Right cardiac atrium (tissue), 5 donors: ENCODE results near the gene FKBP14. TPM values are rescaled to one million over a fixed set of nuclear protein-coding genes. Genes with fewer than 3 reads are reported as not detected.
"Not testable (repeated sequence)": the region's sequence is repeated elsewhere in the genome, so short reads cannot be mapped to it uniquely, and the experiment has no call there.

Experiments
- ATAC-seq, 2 donors: fragments of 200-7000 bp; cut with Tn5 transposase; one replicate each; pipeline versions ENCODE4 v1.8.0 to v1.9.1; 2020; ENCODE audit warnings: moderate library complexity in 2 of 2, mild to moderate bottlenecking in 1 of 2
- DNase-seq, 3 donors: peaks; one replicate each; pipeline ENCODE4 v3.0.0-alpha.2; 2020
- H3K27ac ChIP-seq: one replicate; pipeline ENCODE4 v1.5.1; 2013; ENCODE audit warnings: mild to moderate bottlenecking, low read length, control low read depth, moderate library complexity
- H3K27me3 ChIP-seq: one replicate; pipeline ENCODE4 v1.6.1; 2013; ENCODE audit not compliant: control insufficient read depth, insufficient read depth
- H3K4me1 ChIP-seq: one replicate; pipeline ENCODE4 v1.6.1; 2013; ENCODE audit warnings: low read length; ENCODE audit not compliant: control insufficient read depth, insufficient read depth
- H3K4me3 ChIP-seq: one replicate; pipeline ENCODE4 v1.5.1; 2013; ENCODE audit warnings: low read length, control low read depth
- H3K9me3 ChIP-seq: one replicate; pipeline ENCODE4 v1.6.1; 2013; ENCODE audit warnings: low read length; ENCODE audit not compliant: control insufficient read depth
- WGBS: extraction: QIAGEN DNeasy Blood & Tissue Kit; methylation state at CpG from one replicate; pipeline ENCODE4 v1.1.7; 2013; 5-methylcytosine and 5-hydroxymethylcytosine counted together
- intact Hi-C, 4 donors: fragments of 100-400 bp; cut with DNase I; formaldehyde crosslinking; loops; one replicate each; pipeline versions ENCODE4 v1.11.0 to v1.14.0; 2022 to 2023
- polyA plus RNA-seq: library from polyadenylated mRNA; stranded (reverse); fragments of 200-250 nt; gene quantifications from one replicate; pipeline ENCODE4 v1.2.3, GENCODE V29; 2013
- total RNA-seq, 4 donors: library from RNA; stranded (reverse); fragmentation: NEBNext Ultra II Directional; extraction: Animal tissue kit (Norgen Biotek cat#: 25700); gene quantifications; one replicate each; pipeline ENCODE4 v1.2.1, GENCODE V29; 2021
- donor health status: healthy with polysubstance abuse.
- donor health status: DM: no; HTN: yes; CAD: no.
- donor health status: DM: no; HTN: no; CAD: no.
- donor health status: DM: no; HTN: yes; CAD: no; lungs with severe emphysema.
- donor health status: DM: yes; HTN: yes; CAD: no.

Gene FKBP14
- total and polyA plus RNA-seq, 5 donors, result 3.8 to 23.6 (median 13.7) TPM

DNA sequence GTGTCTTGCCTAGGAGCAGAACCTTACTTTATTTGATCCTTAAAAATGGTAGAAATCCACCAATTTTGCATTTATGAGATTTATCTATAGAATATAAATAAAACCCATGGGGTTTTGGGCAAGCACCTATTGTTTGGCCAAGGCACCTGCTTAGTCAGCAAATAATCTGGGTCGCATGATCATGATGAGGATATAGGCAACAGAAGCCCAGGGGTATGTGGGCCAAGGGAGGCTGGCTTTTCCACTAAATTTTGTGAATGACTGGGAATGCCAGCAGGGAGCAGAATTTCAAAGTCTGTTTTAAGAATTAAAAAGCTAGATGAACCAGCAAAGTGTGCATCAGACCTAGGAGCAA is 54.2 kb downstream of the FKBP14 start:
- ATAC-seq (no peak), DNase-seq (no peak)
- Histone ChIP-seq H3K4me3 (no peak overlapping the region), H3K27me3 (no peaks in the 10 kb centered on the region), H3K4me1 (no peaks in the 10 kb centered on the region), H3K9me3 (no peaks in the 10 kb centered on the region), H3K27ac (no peak overlapping the region)
- intact Hi-C loops, result no loop called here
- 82% methylated on average over 1 of the region's 1 CpG for WGBS

DNA sequence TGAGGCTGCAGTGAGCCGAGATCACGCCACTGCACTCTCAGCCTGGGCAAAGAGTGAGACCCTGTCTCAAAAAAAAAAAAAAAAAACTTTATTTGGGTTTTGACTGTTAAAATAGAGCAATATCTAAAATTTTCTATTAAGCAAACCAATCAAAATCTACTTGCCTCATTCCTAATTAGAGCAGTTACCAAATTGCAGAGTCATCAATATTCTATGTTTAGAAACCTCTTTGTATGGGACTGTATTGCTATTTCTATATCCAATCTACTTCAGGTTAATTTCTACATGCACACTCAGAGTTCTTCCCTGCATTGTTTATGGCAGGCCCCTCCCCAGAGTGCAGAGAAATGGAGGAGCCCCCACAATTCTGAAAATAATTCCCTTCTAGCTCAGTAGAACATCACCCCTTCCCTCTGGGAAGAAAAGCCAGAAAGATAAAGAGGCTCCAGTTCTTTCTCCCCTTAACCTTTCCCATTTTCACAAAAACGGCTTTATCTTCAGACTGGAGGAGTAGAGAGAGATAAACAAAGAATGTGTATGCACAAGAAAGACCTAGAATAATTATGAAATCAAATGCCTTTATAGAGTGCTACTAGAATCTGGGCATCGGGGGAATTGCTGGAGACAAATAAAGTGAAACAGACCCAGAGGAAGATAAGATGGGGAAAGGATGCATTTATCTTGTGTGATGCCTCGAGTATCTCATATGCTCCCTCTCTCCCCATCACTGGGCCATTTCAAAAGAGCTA is 54.8 kb downstream of the FKBP14 start:
- WGBS, result 62% methylated on average over 5 of the region's 5 CpGs
- H3K4me3 ChIP-seq, result no peak overlapping the region
- ATAC-seq (no peak), DNase-seq (no peak)
- H3K4me1 ChIP-seq, result no peaks in the 10 kb centered on the region
- no peaks in the 10 kb centered on the region for H3K9me3 ChIP-seq
- no peak overlapping the region for H3K27ac ChIP-seq
- H3K27me3 ChIP-seq, result no peaks in the 10 kb centered on the region
- intact Hi-C loops, result no loop called here

- Histone ChIP-seq H3K9me3 (no peaks in the 10 kb centered on the region), H3K4me3 (no peak overlapping the region), H3K4me1 (no peaks in the 10 kb centered on the region), H3K27ac (no peak overlapping the region), H3K27me3 (no peaks in the 10 kb centered on the region)
- ATAC-seq, result peak in 1 of 2 donors; percentile 52
- no peak for DNase-seq
- WGBS, result 39% methylated on average over 1 of the region's 1 CpG
- intact Hi-C loops, result no loop called here
Measured at GRCh38 chr7:29970158-29970557, 56.3 kb downstream of the FKBP14 start.

GRCh38 chr7:29969738-29970137 is 56.8 kb downstream of the FKBP14 start:
- Histone ChIP-seq H3K4me3 (no peak overlapping the region), H3K27me3 (no peaks in the 10 kb centered on the region), H3K27ac (no peak overlapping the region), H3K9me3 (no peaks in the 10 kb centered on the region), H3K4me1 (no peaks in the 10 kb centered on the region)
- DNase-seq, result no peak
- intact Hi-C loops, result no loop called here
- WGBS, result 78% methylated on average over 2 of the region's 2 CpGs
- no peak for ATAC-seq

DNA sequence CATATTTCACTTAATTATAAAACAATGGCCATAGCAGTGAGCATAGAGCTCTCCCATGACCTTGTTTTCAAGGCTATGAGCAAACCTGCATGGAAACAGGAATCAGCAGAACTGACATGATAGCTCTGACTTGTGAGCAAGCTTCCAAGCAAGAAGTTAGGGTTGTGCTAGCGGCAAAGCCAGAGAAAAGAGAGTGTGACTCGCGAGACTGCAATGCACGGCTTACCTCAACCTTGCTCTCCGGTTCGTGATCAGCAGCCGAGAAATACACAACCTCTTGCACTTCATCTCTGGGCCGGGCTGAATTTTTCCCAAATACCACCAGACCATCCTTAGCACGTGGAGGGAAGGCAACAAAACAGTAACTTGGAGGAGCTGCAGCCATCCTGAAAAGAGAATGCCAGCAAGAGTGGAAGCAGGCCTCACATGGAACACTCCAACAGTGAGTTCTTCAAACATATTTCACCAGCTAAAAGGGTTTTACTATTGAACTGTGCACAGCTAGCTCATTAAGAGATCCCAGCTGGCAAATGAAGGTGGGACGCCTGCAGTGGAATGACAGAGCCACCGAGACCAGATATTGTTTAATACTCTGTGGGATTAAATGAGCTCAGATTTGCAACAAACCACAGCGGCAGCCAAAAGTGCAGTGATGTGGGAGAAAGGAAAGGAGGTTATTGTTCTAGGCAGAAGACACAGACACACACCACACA is 57.7 kb downstream of the FKBP14 start:
- no peak for ATAC-seq
- H3K9me3 ChIP-seq, result no peaks in the 10 kb centered on the region
- WGBS, result 78% methylated on average over 12 of the region's 12 CpGs
- intact Hi-C loops, result no loop called here
- no peaks in the 10 kb centered on the region for H3K4me1 ChIP-seq
- DNase-seq, result no peak
- H3K27me3 ChIP-seq, result no peaks in the 10 kb centered on the region
- no peak overlapping the region for H3K27ac ChIP-seq
- no peak overlapping the region for H3K4me3 ChIP-seq

DNA sequence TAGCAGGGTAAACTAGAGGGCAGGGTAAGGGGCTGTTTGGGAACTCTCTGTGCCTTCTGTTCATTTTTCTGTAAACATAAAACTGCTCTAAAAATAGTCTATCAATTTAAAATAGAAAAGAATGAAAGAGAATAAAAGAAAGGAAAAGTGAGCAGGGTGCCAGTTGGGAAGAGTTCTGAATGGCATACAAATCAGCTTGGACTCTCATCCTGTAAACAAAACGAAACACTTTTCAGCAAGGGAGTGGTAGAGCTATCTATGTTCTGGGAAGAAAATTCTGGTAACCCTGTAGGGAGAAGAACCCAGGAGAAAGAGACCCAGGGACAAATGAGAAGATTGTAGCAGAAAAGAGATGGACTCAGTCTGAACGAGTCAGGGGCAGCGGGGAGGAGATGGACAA is 61.5 kb downstream of the FKBP14 start:
- Histone ChIP-seq H3K27me3 (no peaks in the 10 kb centered on the region), H3K4me3 (no peak overlapping the region), H3K9me3 (no peaks in the 10 kb centered on the region), H3K27ac (no peak overlapping the region), H3K4me1 (no peaks in the 10 kb centered on the region)
- DNase-seq (no peak), ATAC-seq (no peak)
- intact Hi-C loops, result no loop called here
- WGBS, result 80% methylated on average over 3 of the region's 3 CpGs

DNA sequence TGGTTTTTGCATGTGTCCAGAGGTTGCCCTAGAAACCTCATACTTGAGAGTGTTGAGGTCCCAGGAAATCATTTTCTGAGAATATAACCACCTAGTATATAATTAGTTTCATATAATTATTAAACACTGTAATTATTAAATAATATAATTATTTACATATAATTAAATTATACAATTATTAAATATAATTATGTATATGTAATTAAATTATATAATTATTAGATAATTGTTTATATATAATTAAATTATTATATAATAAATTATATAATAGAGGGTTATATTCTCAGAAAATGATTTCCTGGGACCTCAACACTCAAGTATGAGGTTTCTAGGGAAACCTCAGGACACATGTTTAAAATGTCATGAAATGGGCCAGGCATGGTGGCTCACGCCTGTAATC is 64.5 kb downstream of the FKBP14 start:
- 94% methylated on average over 1 of the region's 1 CpG for WGBS
- Histone ChIP-seq H3K27ac (no peak overlapping the region), H3K4me1 (no peaks in the 10 kb centered on the region), H3K4me3 (no peak overlapping the region), H3K9me3 (no peaks in the 10 kb centered on the region), H3K27me3 (no peaks in the 10 kb centered on the region)
- intact Hi-C loops, result no loop called here
- no peak for DNase-seq
- ATAC-seq, result no peak

GRCh38 chr7:29961611-29962010 is 64.9 kb downstream of the FKBP14 start:
- H3K27me3 ChIP-seq, H3K27ac ChIP-seq, H3K4me3 ChIP-seq, H3K4me1 ChIP-seq, H3K9me3 ChIP-seq, DNase-seq, ATAC-seq, intact Hi-C loops: not testable (repeated sequence)
- WGBS, result 98% methylated on average over 19 of the region's 19 CpGs

Other genes with a start within 250 kb of the FKBP14 start
- gene WIPF3, start 220.2 kb downstream of the FKBP14 start, total RNA-seq, result 1 to 10 TPM; 1.8 to 4.4 (median 2.6) TPM
- gene WIPF3, start 220.2 kb downstream of the FKBP14 start, polyA plus RNA-seq, result 2.8 TPM
- 10 to 100 TPM; 28.7 to 30.9 (median 29.4) TPM for gene SCRN1, start 36.9 kb downstream of the FKBP14 start, total RNA-seq
- 10.1 TPM for gene SCRN1, start 36.9 kb downstream of the FKBP14 start, polyA plus RNA-seq
- 1 to 10 TPM; 3.8 to 5.6 (median 4.6) TPM for gene PLEKHA8, start 1.7 kb upstream of the FKBP14 start, total RNA-seq
- 1.7 TPM for gene PLEKHA8, start 1.7 kb upstream of the FKBP14 start, polyA plus RNA-seq
- gene MTURN, start 108.3 kb upstream of the FKBP14 start, total RNA-seq, result 10 to 100 TPM; 25.3 to 50.8 (median 33.4) TPM
- 15.0 TPM for gene MTURN, start 108.3 kb upstream of the FKBP14 start, polyA plus RNA-seq